OCI-LY1 (cell line): ENCODE data around the gene TINAGL1.

ENCODE experiments used
- H2AFZ ChIP-seq: fragments of 200-600 bp; sonication (generic), shearing (Covaris generic); 2 replicates; pipeline ENCODE4 v1.6.0; 2014; ENCODE audit warnings: antibody characterized with exemption, mild to moderate bottlenecking, low read length
- H3F3A ChIP-seq: fragments of 200-600 bp; sonication (generic), shearing (Covaris generic); 2 replicates; pipeline ENCODE4 v1.6.0; 2014; ENCODE audit warnings: mild to moderate bottlenecking, antibody characterized with exemption, low read length, moderate library complexity; ENCODE audit not compliant: insufficient read depth
- H3K27ac ChIP-seq: fragments of 200-600 bp; sonication (generic); 2 replicates; pipeline ENCODE4 v1.5.1; 2014; ENCODE audit warnings: low read length, mixed run types, mild to moderate bottlenecking, low read depth; ENCODE audit not compliant: poor library complexity, severe bottlenecking
- H3K27me3 ChIP-seq: fragments of 200-600 bp; sonication (generic); 2 replicates; pipeline ENCODE4 v1.6.0; 2014; ENCODE audit warnings: antibody characterized with exemption, mild to moderate bottlenecking, low read length, moderate library complexity; ENCODE audit not compliant: insufficient read depth
- H3K36me3 ChIP-seq: fragments of 200-600 bp; sonication (generic); 2 replicates; pipeline ENCODE4 v1.6.1; 2014; ENCODE audit warnings: mild to moderate bottlenecking, antibody characterized with exemption, low read length, moderate library complexity, mixed read lengths; ENCODE audit not compliant: insufficient read depth
- H3K4me1 ChIP-seq: fragments of 200-600 bp; sonication (generic); 2 replicates; pipeline ENCODE4 v1.5.1; 2014; ENCODE audit warnings: mild to moderate bottlenecking, low read length, moderate library complexity; ENCODE audit not compliant: insufficient read depth, severe bottlenecking
- H3K4me2 ChIP-seq: fragments of 200-600 bp; sonication (generic), shearing (Covaris generic); 2 replicates; pipeline ENCODE4 v1.6.1; 2014; ENCODE audit warnings: low read length
- H3K4me3 ChIP-seq: fragments of 200-600 bp; sonication (generic); 2 replicates; pipeline ENCODE4 v1.5.1; 2014; ENCODE audit warnings: low read length, low read depth, mild to moderate bottlenecking, mixed read lengths; ENCODE audit not compliant: poor library complexity, severe bottlenecking
- H3K79me2 ChIP-seq: fragments of 200-600 bp; shearing (Covaris generic); 2 replicates; pipeline ENCODE4 v1.6.1; 2016; ENCODE audit warnings: mixed run types, low read length, mixed read lengths; ENCODE audit not compliant: insufficient read depth
- H3K9ac ChIP-seq: fragments of 200-600 bp; sonication (generic), shearing (Covaris generic); 2 replicates; pipeline ENCODE4 v1.6.1; 2014; ENCODE audit warnings: mild to moderate bottlenecking, low read length, mixed read lengths
- H3K9me2 ChIP-seq: fragments of 200-600 bp; sonication (generic), shearing (Covaris generic); 2 replicates; pipeline ENCODE4 v1.6.1; 2014; ENCODE audit warnings: low read depth, mild to moderate bottlenecking, low read length, mixed read lengths
- H3K9me3 ChIP-seq: fragments of 200-600 bp; shearing (Covaris generic); 2 replicates; pipeline ENCODE4 v1.6.1; 2014; ENCODE audit warnings: low read length, mixed read lengths
- H4K20me1 ChIP-seq: fragments of 200-600 bp; sonication (generic), shearing (Covaris generic); 2 replicates; pipeline ENCODE4 v1.6.0; 2016; ENCODE audit warnings: mild to moderate bottlenecking, low read length; ENCODE audit not compliant: insufficient read depth
- EZH2 ChIP-seq: fragments of 200-600 bp; sonication (generic), shearing (Covaris generic); IDR thresholded peaks from 2 replicates; pipeline ENCODE4 v1.8.0; 2017; ENCODE audit warnings: borderline replicate concordance, mixed run types, mild to moderate bottlenecking, antibody characterized with exemption, low read length, moderate library complexity, mixed read lengths
- TF ChIP-seq, protein P1 (sequence below): fragments of 200-600 bp; sonication (generic), shearing (Covaris generic); IDR thresholded peaks from 2 replicates; pipeline ENCODE4 v1.5.1; 2017; ENCODE audit warnings: mild to moderate bottlenecking, antibody characterized with exemption, low read length, moderate library complexity, mixed read lengths

The TINAGL1 gene

DNA sequence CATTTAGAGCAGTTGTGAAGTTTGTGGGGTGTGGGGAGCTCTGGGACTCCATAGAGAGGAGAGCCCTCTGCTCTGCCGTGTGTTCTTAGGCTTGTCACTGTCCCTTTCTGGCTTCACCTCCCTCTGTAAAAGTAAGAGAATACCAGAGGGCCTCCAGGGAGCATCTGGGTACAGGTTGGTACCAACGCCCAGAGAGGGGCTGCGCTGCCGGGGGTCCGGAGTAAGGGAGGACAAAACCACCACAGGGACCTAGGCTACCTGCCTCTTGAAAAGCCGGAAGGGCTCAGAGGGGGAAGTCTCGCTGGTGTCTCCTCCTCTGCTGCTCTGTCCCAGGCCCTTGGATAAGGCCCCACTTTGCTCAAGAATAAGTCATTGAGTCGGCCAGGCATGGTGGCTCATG, 3.1 kb upstream of the TINAGL1 start:
- Histone ChIP-seq H3K9ac (no peak overlapping the region), H3K9me2 (no peaks in the 10 kb centered on the region), H3F3A (no peaks in the 10 kb centered on the region), H3K4me3 (no peak overlapping the region), H3K27me3 (peaks cover 10% of the 10 kb centered on the region; the same call in 1 of the 2 replicates), H3K9me3 (no peaks in the 10 kb centered on the region), H3K79me2 (no peaks in the 10 kb centered on the region), H4K20me1 (no peaks in the 10 kb centered on the region), H3K36me3 (no peaks in the 10 kb centered on the region), H3K4me2 (no peak overlapping the region), H3K27ac (no peak overlapping the region), H2AFZ (no peak overlapping the region), H3K4me1 (no peaks in the 10 kb centered on the region)
- no peak for TF ChIP-seq EZH2
- TF ChIP-seq, protein P1, sequence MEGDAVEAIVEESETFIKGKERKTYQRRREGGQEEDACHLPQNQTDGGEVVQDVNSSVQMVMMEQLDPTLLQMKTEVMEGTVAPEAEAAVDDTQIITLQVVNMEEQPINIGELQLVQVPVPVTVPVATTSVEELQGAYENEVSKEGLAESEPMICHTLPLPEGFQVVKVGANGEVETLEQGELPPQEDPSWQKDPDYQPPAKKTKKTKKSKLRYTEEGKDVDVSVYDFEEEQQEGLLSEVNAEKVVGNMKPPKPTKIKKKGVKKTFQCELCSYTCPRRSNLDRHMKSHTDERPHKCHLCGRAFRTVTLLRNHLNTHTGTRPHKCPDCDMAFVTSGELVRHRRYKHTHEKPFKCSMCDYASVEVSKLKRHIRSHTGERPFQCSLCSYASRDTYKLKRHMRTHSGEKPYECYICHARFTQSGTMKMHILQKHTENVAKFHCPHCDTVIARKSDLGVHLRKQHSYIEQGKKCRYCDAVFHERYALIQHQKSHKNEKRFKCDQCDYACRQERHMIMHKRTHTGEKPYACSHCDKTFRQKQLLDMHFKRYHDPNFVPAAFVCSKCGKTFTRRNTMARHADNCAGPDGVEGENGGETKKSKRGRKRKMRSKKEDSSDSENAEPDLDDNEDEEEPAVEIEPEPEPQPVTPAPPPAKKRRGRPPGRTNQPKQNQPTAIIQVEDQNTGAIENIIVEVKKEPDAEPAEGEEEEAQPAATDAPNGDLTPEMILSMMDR: no peak

DNA sequence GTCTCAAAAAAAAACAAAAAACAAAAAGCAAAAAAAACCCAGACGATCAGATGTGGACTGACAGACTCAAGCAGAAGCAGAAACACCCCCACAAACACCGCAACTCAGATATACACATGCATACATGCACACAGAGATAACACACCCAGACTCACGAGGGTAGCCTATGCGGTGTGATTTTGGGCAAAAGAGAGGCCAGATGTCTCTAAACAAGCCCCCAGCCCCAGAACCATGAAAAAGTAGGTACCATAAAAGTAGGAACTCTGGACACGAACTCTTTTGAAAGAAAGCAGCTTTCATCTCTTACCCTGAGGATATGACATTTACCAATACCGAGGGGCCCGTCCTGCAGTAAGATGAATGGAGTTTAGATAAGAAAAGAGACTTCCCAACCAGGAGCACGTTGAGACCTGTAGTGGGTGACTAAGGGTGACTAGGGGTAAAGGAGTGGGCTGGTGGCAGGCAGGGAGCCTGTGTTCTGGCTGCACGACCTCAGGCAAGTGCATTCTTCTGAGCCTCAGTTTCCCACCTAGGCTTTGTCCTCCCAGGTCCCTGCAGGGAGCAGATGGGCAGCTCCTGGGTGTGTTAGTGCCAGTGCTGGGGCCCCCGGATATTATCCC, 1.5 kb upstream of the TINAGL1 start:
- H4K20me1 ChIP-seq: no peaks in the 10 kb centered on the region
- no peak overlapping the region for H3K9ac ChIP-seq
- H3K27ac ChIP-seq: no peak overlapping the region
- H3K4me2 ChIP-seq: no peak overlapping the region
- H3K36me3 ChIP-seq: no peaks in the 10 kb centered on the region
- no peaks in the 10 kb centered on the region for H3K79me2 ChIP-seq
- H3K4me1 ChIP-seq: no peaks in the 10 kb centered on the region
- no peak overlapping the region for H3K4me3 ChIP-seq
- TF ChIP-seq, protein P1: no peak
- TF ChIP-seq EZH2: no peak
- no peaks in the 10 kb centered on the region for H3F3A ChIP-seq
- no peak overlapping the region for H2AFZ ChIP-seq
- no peaks in the 10 kb centered on the region for H3K9me2 ChIP-seq
- no peaks in the 10 kb centered on the region for H3K27me3 ChIP-seq
- no peaks in the 10 kb centered on the region for H3K9me3 ChIP-seq

DNA sequence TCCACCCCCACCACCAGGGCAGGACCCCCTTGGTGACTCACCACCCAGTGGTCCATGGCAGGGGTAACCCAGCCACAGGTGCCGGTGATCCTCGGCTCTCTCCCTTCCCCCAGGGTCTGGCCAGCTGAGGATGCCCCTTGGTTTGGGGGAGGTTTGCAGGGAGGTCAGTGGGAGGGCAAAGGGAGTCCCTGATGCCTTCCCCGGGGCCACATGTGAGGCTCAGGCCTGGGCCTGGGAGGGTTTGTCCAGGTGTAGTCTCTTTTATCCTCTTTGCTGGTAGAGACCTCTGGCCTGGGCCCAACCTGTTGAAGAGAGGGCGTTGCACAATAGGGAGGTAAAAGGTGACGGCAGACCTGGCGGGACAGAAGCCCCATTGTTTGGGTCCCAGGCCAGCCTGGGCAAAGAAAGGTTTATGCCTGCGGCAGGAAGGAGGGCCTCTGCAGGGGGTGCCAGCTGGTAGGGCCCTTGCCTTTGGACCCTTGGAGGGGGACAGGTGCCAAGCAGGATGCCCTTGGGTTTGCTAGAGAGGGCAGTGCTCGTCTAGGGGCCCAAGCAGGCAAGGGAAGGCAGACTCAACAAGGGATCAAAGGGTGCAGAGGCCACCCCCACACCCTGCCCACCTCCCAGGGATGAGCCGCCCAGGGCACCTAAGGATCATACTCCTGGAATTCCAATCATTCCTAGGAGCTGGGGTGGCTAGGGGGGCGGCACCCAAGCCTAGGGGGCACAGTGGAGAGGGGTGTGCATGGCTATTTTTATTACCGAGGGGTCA, 760 bp upstream of the TINAGL1 start:
- no peak for TF ChIP-seq EZH2
- TF ChIP-seq, protein P1: no peak
- no peaks in the 10 kb centered on the region for H3K9me3 ChIP-seq
- H4K20me1 ChIP-seq: no peaks in the 10 kb centered on the region
- no peaks in the 10 kb centered on the region for H3K4me1 ChIP-seq
- no peak overlapping the region for H3K4me3 ChIP-seq
- no peak overlapping the region for H3K9ac ChIP-seq
- H3K27ac ChIP-seq: no peak overlapping the region
- no peak overlapping the region for H2AFZ ChIP-seq
- H3K79me2 ChIP-seq: no peaks in the 10 kb centered on the region
- H3K27me3 ChIP-seq: no peaks in the 10 kb centered on the region
- no peak overlapping the region for H3K4me2 ChIP-seq
- H3K36me3 ChIP-seq: no peaks in the 10 kb centered on the region
- H3F3A ChIP-seq: no peaks in the 10 kb centered on the region
- no peaks in the 10 kb centered on the region for H3K9me2 ChIP-seq
